ENCODE measurements around the gene CASP8.

The CASP8 gene

DNA sequence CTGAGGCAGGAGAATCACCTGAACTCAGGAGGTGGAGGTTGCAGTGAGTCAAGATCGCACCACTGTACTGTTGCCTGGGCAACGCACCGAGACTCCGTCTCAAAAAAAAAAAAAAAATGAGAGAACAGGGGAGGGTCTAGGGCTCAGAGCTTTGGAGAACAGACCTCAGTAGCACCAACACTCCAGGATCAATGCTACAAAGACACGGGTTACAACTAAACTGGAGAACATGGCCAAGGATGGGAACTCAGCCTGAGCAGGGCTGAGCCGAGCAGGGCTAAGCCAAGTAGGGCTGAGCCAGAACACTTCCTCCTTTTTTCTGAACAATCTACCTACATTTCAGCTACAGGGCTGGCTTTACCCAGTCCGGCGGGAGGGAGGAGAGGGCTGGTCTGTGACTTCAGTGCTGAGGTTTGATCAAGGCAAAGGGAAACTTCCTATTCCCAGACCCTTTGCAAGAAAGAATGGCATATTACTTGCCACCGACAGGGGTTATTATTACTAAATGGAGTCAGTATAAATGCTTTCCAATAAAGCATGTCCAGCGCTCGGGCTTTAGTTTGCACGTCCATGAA is 2.9 kb upstream of the CASP8 start:
- Histone ChIP-seq H3K27ac (peak overlapping the region; percentile 90), H3K27me3 (replicated peaks) (no peaks in the 10 kb centered on the region), H3K36me3 (replicated peaks) (no peaks in the 10 kb centered on the region), H3K4me3 (ENCODE audit: low read depth, low read length) (peak overlapping the region; percentile 62)
- in situ Hi-C loops (cut with HindIII; ENCODE audit: low pct_ligation_motif_present, low sequenced_read_pairs): no loop called here
- no peak for DNase-seq
- TF ChIP-seq, protein P1, sequence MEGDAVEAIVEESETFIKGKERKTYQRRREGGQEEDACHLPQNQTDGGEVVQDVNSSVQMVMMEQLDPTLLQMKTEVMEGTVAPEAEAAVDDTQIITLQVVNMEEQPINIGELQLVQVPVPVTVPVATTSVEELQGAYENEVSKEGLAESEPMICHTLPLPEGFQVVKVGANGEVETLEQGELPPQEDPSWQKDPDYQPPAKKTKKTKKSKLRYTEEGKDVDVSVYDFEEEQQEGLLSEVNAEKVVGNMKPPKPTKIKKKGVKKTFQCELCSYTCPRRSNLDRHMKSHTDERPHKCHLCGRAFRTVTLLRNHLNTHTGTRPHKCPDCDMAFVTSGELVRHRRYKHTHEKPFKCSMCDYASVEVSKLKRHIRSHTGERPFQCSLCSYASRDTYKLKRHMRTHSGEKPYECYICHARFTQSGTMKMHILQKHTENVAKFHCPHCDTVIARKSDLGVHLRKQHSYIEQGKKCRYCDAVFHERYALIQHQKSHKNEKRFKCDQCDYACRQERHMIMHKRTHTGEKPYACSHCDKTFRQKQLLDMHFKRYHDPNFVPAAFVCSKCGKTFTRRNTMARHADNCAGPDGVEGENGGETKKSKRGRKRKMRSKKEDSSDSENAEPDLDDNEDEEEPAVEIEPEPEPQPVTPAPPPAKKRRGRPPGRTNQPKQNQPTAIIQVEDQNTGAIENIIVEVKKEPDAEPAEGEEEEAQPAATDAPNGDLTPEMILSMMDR (IDR thresholded peaks at IDR 0.05; ENCODE audit: low read depth, low read length, missing control alignments): no peak

DNA sequence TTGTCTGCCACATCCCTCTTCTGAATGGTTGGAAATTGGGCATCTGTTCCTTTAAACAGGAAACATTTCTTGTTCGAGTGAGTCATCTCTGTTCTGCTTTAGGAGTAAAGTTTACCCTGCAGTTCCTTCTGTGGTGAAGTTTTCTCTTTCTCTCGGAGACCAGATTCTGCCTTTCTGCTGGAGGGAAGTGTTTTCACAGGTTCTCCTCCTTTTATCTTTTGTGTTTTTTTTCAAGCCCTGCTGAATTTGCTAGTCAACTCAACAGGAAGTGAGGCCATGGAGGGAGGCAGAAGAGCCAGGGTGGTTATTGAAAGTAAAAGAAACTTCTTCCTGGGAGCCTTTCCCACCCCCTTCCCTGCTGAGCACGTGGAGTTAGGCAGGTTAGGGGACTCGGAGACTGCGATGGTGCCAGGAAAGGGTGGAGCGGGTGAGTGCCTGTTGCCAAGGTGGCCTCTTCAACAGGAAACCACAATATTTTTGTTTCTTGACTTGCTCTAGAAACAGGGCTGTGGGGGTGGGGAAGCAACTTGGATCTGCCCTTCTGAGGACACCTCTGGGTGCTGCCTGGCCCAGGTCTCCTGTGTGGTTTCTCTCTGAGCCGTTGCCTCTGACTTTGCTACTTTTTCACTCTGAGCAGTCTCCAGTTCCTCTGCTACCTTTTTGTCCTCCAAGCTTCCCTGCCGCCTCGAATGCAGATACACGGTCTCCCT is 2.2 kb upstream of the CASP8 start:
- peak; percentile 86 for DNase-seq
- Histone ChIP-seq H3K36me3 (replicated peaks) (no peaks in the 10 kb centered on the region), H3K4me3 (ENCODE audit: low read depth, low read length) (peak overlapping the region; percentile 62), H3K27ac (peak overlapping the region; percentile 90), H3K27me3 (replicated peaks) (no peaks in the 10 kb centered on the region)
- TF ChIP-seq, protein P1 (IDR thresholded peaks at IDR 0.05; ENCODE audit: low read depth, low read length, missing control alignments): peak; percentile 33
- in situ Hi-C loops (cut with HindIII; ENCODE audit: low pct_ligation_motif_present, low sequenced_read_pairs): no loop called here

- peak overlapping the region; percentile 62 for H3K4me3 ChIP-seq (ENCODE audit: low read depth, low read length)
- TF ChIP-seq, protein P1 (IDR thresholded peaks at IDR 0.05; ENCODE audit: low read depth, low read length, missing control alignments): no peak
- in situ Hi-C loops (cut with HindIII; ENCODE audit: low pct_ligation_motif_present, low sequenced_read_pairs): no loop called here
- no peaks in the 10 kb centered on the region for H3K36me3 ChIP-seq (replicated peaks)
- peak overlapping the region; percentile 90 for H3K27ac ChIP-seq
- H3K27me3 ChIP-seq (replicated peaks): no peaks in the 10 kb centered on the region
- no peak for DNase-seq
Observed at GRCh38 chr2:201258666-201259615, 1.4 kb upstream of the CASP8 start.

GRCh38 chr2:201261471-201261870 is 1.1 kb downstream of the CASP8 start:
- no peak for DNase-seq
- no peak overlapping the region for H3K4me3 ChIP-seq (ENCODE audit: low read depth, low read length)
- in situ Hi-C loops (cut with HindIII; ENCODE audit: low pct_ligation_motif_present, low sequenced_read_pairs): no loop called here
- no peak overlapping the region for H3K27ac ChIP-seq
- TF ChIP-seq, protein P1 (IDR thresholded peaks at IDR 0.05; ENCODE audit: low read depth, low read length, missing control alignments): no peak
- H3K27me3 ChIP-seq (replicated peaks): no peaks in the 10 kb centered on the region
- no peaks in the 10 kb centered on the region for H3K36me3 ChIP-seq (replicated peaks)

DNA sequence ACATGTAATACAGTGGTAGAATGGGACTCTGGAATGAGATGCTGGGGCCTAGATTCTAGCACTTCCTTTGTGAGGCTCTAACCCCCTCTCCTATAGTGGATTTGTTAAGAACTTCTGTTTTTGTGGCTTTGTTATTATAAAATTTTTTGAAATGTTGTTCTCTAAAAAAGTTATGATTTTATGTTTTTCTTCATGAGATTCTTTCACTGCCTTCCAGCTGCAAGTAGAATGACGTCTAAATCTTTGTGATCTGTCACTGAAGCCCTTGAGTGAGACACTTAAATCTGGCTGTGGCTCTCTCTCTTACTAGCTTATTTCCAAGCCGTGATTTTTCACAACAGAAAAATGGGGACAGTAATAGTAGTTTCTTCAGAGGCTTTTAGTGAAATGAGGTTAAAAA is 1.6 kb downstream of the CASP8 start:
- TF ChIP-seq, protein P1 (IDR thresholded peaks at IDR 0.05; ENCODE audit: low read depth, low read length, missing control alignments): no peak
- Histone ChIP-seq H3K27me3 (replicated peaks) (no peaks in the 10 kb centered on the region), H3K27ac (no peak overlapping the region), H3K36me3 (replicated peaks) (no peaks in the 10 kb centered on the region), H3K4me3 (ENCODE audit: low read depth, low read length) (no peak overlapping the region)
- in situ Hi-C loops (cut with HindIII; ENCODE audit: low pct_ligation_motif_present, low sequenced_read_pairs): no loop called here
- no peak for DNase-seq

All from brain microvascular endothelial cell (primary cell).